ENCODE measurements around the gene ZNF516. TPM values are rescaled to one million over a fixed set of nuclear protein-coding genes. Genes with fewer than 3 reads are reported as not detected.

The ZNF516 gene
- total and polyA plus RNA-seq, 7 donors = 2.4 to 20.6 (median 9.6) TPM

DNA sequence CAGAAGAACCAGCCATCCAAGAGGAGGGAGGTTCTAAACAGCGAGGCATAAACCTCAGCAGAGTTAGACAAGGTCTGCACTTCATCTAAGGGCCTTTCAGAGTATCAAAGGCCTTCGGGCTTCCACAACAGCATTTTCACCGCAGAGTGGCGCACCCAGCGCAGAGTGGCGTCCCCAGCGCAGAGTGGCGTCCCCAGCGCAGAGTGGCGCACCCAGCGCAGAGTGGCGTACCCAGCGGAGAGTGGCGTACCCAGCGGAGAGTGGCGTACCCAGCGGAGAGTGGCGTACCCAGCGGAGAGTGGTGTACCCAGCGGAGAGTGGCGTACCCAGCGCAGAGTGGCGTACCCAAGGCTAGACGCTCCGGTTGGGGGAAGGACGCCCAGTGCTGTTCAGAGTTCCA lies 137.9 kb downstream of the ZNF516 start:
- no peak for TF ChIP-seq CTCF (IDR thresholded peaks at IDR 0.05)
- Histone ChIP-seq H3K27ac (no peak overlapping the region), H3K36me3 (ENCODE audit: insufficient read depth in 1 of 2, low read depth in 1 of 2) (peaks cover 4 to 53% of the 10 kb centered on the region in 2 donors), H3K4me3 (no peak overlapping the region), H3K27me3 (ENCODE audit: insufficient read depth in 3 of 3, low read length in 2 of 3) (no peaks in the 10 kb centered on the region), H3K9me3 (no peaks in the 10 kb centered on the region), H3K4me1 (no peaks in the 10 kb centered on the region)
- intact Hi-C loops (cut with DNase I) = no loop called here
- DNase-seq (no peak), ATAC-seq (no peak)
- 88 to 96% (median 92%) methylated on average over 26 of the region's 26 CpGs for WGBS, 3 donors

- TF ChIP-seq CTCF (IDR thresholded peaks at IDR 0.05) = no peak
- DNase-seq = no peak
- H3K36me3 ChIP-seq (ENCODE audit: insufficient read depth in 1 of 2, low read depth in 1 of 2) = peaks cover 4 to 48% of the 10 kb centered on the region in 2 donors
Measured at GRCh38 chr18:76356666-76357065, 138.4 kb downstream of the ZNF516 start.

DNA sequence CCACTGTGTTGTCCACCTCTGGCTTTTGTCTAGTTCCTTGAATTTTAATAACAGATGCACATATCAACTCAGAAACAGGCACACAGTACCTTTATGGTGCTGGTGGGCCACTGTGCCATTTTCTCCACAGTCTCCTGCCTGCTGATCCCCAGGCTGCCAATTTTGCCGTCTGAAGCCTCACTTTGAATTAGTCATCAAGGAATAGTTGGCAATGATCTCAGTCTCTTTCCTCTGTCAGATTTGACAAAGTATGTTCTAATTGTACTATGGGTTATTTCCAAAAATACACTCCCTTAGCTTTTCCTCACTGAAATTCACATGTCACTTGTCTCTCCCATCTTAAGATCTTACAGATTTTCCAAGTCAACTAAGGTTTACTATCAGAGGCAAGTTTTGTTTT lies 140.7 kb downstream of the ZNF516 start:
- H3K9me3 ChIP-seq = no peaks in the 10 kb centered on the region
- no peaks in the 10 kb centered on the region for H3K27me3 ChIP-seq (ENCODE audit: insufficient read depth in 3 of 3, low read length in 2 of 3)
- DNase-seq (no peak), ATAC-seq (no peak)
- H3K4me3 ChIP-seq = no peak overlapping the region
- TF ChIP-seq CTCF (IDR thresholded peaks at IDR 0.05) = no peak
- intact Hi-C loops (cut with DNase I) = no loop called here
- H3K4me1 ChIP-seq = no peaks in the 10 kb centered on the region
- H3K36me3 ChIP-seq (ENCODE audit: insufficient read depth in 1 of 2, low read depth in 1 of 2) = peaks cover 4 to 28% of the 10 kb centered on the region in 2 donors
- no peak overlapping the region for H3K27ac ChIP-seq
- WGBS, 3 donors = 5 to 8% (median 6%) methylated on average over 1 of the region's 1 CpG

More at GRCh38 chr18:76356666-76357065, 138.4 kb downstream of the ZNF516 start:
- Histone ChIP-seq H3K27ac (no peak overlapping the region), H3K4me3 (no peak overlapping the region), H3K4me1 (no peaks in the 10 kb centered on the region), H3K27me3 (ENCODE audit: insufficient read depth in 3 of 3, low read length in 2 of 3) (no peaks in the 10 kb centered on the region), H3K9me3 (no peaks in the 10 kb centered on the region)
- 97 to 99% (median 98%) methylated on average over 10 of the region's 10 CpGs for WGBS, 3 donors
- intact Hi-C loops (cut with DNase I) = no loop called here
- no peak for ATAC-seq

- ATAC-seq (no peak), DNase-seq (no peak)
- Histone ChIP-seq H3K4me1 (no peaks in the 10 kb centered on the region), H3K27me3 (ENCODE audit: insufficient read depth in 3 of 3, low read length in 2 of 3) (no peaks in the 10 kb centered on the region), H3K4me3 (no peak overlapping the region), H3K27ac (no peak overlapping the region), H3K36me3 (ENCODE audit: insufficient read depth in 1 of 2, low read depth in 1 of 2) (peaks cover 4 to 19% of the 10 kb centered on the region in 2 donors), H3K9me3 (no peaks in the 10 kb centered on the region)
- no peak for TF ChIP-seq CTCF (IDR thresholded peaks at IDR 0.05)
- intact Hi-C loops (cut with DNase I) = no loop called here
- 72 to 95% (median 91%) methylated on average over 3 of the region's 3 CpGs for WGBS, 3 donors
Measured at GRCh38 chr18:76353500-76353899, 141.5 kb downstream of the ZNF516 start.

DNA sequence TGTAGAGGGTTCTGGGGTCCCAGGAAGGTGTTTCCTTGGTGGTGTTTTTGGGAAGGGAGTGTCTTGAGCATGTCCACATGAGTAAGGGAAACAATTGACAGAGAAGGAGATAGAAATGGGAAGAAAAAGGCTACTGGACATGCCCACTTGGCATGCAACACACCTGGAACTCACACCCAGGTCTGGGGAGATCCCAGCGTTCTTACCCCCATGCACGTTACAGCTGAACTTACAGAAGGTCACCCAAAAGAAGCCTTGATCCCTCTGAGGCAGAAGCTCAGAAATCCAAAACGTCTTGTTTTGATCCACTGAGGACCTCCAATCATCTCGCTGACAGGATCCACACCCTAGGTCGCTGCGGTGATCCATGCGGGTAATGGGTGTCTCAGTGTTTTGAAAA lies 142.0 kb downstream of the ZNF516 start:
- Histone ChIP-seq H3K4me3 (no peak overlapping the region), H3K36me3 (ENCODE audit: insufficient read depth in 1 of 2, low read depth in 1 of 2) (peaks cover 4 to 15% of the 10 kb centered on the region in 2 donors), H3K27ac (no peak overlapping the region), H3K27me3 (ENCODE audit: insufficient read depth in 3 of 3, low read length in 2 of 3) (no peaks in the 10 kb centered on the region), H3K9me3 (no peaks in the 10 kb centered on the region), H3K4me1 (no peaks in the 10 kb centered on the region)
- ATAC-seq = no peak
- no peak for TF ChIP-seq CTCF (IDR thresholded peaks at IDR 0.05)
- WGBS, 3 donors = 93 to 98% (median 95%) methylated on average over 7 of the region's 7 CpGs
- no peak for DNase-seq
- intact Hi-C loops (cut with DNase I) = no loop called here

All from psoas muscle (tissue), 8 donors.